Panc1 (cell line): ENCODE data around the gene RNF111.

Source experiments
- POLR2AphosphoS5 ChIP-seq: IDR thresholded peaks from 2 replicates; pipeline ENCODE4 v1.6.1; 2012; ENCODE audit warnings: mild to moderate bottlenecking, low read depth, low read length, moderate library complexity
- SIN3A ChIP-seq: IDR thresholded peaks from 2 replicates; pipeline ENCODE4 v1.6.1; 2012; ENCODE audit warnings: low read depth, mild to moderate bottlenecking, low read length, moderate library complexity, borderline replicate concordance; ENCODE audit not compliant: insufficient read depth
- TCF7L2 ChIP-seq: IDR thresholded peaks from 2 replicates; pipeline ENCODE4 v1.6.1; 2011; ENCODE audit warnings: mild to moderate bottlenecking, low read depth, low read length, inconsistent platforms
- TF ChIP-seq, protein P1 (sequence below): fragments of 450-650 bp; IDR thresholded peaks from 2 replicates; pipeline ENCODE4 v1.5.1; 2017; ENCODE audit warnings: mild to moderate bottlenecking
- TF ChIP-seq, protein P2 (sequence below), 2 experiments: IDR thresholded peaks; 2 replicates each; pipeline ENCODE4 v1.6.1; 2011 to 2012; ENCODE audit warnings: low read depth in 2 of 2, control low read depth in 1 of 2, low read length in 1 of 2, mild to moderate bottlenecking in 1 of 2, moderate library complexity in 1 of 2; ENCODE audit not compliant: insufficient read depth in 1 of 2

DNA sequence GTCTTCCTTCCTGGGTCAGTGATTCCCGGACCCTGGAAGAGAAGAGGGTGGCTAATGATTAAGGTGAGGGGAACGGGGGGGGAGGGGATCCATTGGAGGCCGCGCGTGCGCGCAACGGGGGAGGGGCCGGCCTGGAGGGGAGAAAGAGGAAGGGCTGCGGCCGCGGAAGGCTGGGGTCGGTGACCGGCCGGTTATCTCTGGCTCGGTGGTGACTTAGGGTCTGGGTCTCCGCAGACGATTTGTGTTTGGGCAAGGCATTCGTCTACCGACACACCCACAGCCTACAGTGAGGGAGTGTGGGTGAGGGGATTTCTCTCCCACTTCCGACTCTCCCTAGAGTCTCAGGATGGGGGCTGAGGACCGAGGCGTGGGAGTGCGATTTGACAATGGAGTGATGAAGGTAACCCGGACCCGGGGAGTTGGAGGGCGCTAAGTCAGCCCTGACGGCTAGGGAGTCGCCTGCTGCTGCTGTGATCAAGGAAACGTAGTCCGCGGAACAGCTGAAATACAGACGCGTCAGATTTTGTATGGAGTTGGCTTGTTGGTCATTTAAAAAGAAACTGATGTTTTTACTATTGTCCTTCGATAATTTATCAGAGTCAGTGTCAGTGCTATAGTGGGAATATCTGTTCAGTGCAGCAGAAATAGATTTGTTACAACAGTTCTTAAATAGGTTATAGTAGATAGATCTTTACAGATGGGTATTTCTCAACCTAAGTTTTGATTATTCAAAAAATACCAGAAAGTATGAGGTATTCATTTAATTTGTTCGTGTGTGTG, 733 bp downstream of the RNF111 start:
- TF ChIP-seq, protein P1, sequence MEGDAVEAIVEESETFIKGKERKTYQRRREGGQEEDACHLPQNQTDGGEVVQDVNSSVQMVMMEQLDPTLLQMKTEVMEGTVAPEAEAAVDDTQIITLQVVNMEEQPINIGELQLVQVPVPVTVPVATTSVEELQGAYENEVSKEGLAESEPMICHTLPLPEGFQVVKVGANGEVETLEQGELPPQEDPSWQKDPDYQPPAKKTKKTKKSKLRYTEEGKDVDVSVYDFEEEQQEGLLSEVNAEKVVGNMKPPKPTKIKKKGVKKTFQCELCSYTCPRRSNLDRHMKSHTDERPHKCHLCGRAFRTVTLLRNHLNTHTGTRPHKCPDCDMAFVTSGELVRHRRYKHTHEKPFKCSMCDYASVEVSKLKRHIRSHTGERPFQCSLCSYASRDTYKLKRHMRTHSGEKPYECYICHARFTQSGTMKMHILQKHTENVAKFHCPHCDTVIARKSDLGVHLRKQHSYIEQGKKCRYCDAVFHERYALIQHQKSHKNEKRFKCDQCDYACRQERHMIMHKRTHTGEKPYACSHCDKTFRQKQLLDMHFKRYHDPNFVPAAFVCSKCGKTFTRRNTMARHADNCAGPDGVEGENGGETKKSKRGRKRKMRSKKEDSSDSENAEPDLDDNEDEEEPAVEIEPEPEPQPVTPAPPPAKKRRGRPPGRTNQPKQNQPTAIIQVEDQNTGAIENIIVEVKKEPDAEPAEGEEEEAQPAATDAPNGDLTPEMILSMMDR, result no peak
- TF ChIP-seq, protein P2, sequence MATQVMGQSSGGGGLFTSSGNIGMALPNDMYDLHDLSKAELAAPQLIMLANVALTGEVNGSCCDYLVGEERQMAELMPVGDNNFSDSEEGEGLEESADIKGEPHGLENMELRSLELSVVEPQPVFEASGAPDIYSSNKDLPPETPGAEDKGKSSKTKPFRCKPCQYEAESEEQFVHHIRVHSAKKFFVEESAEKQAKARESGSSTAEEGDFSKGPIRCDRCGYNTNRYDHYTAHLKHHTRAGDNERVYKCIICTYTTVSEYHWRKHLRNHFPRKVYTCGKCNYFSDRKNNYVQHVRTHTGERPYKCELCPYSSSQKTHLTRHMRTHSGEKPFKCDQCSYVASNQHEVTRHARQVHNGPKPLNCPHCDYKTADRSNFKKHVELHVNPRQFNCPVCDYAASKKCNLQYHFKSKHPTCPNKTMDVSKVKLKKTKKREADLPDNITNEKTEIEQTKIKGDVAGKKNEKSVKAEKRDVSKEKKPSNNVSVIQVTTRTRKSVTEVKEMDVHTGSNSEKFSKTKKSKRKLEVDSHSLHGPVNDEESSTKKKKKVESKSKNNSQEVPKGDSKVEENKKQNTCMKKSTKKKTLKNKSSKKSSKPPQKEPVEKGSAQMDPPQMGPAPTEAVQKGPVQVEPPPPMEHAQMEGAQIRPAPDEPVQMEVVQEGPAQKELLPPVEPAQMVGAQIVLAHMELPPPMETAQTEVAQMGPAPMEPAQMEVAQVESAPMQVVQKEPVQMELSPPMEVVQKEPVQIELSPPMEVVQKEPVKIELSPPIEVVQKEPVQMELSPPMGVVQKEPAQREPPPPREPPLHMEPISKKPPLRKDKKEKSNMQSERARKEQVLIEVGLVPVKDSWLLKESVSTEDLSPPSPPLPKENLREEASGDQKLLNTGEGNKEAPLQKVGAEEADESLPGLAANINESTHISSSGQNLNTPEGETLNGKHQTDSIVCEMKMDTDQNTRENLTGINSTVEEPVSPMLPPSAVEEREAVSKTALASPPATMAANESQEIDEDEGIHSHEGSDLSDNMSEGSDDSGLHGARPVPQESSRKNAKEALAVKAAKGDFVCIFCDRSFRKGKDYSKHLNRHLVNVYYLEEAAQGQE (IDR thresholded peaks at IDR 0.05; ENCODE audit: insufficient read depth in 1 of 2, low read depth in 2 of 2, low read length in 1 of 2), result no peak
- TF ChIP-seq POLR2AphosphoS5 (no peak), TCF7L2 (no peak), SIN3A (no peak)
